ENCODE results near the gene FLT4. TPM values are rescaled to one million over a fixed set of nuclear protein-coding genes. Genes with fewer than 3 reads are reported as not detected.
A peak's percentile ranks its signal among the peaks of the same experiment; 100 is the strongest.

The FLT4 gene
- total and polyA plus RNA-seq, 9 of the 15 experiments (the other 6 are each of a cell fraction or from before 2014, with no cell fraction given): 0.01 to 0.42 (median 0.14) TPM; not detected in 2

DNA sequence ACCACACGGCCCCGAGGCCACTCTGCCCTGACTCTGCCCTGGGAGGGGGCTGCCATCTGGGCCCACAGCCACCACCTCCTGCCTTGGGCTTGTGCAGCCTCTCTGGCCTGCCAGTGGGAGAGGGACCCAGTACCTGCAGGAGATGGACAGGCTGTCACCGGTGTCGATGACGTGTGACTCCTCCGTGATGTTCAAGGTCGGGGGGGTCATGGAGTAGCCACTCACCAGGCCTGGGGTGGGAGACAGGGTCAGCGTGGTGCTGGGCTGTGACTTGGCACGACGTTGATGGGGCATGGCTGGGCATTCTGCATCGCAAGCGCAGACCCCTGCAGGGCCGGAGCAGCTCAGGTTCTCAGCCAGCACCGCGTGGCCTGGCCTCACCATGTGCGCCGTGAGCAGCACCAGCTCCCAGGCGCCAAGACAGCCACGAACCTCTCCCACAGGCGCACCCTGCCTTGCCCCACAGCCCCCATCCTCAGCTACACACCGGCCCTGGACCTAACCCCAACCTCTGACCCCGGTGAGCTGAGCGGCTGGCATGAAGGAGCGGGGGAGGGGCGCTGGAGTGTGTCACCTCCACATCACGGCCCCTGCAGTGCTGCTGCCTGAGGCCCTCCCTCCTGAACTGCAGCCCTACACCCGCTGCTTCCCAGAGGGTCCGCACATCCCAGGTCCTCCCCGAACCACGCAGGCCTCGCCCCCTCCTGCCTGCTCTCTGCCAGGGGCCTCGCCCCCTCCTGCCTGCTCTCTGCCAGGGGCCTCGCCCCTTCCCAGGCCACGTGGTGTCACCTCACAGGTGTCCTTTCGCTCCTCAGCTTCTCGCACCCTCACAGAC is 17.6 kb downstream of the FLT4 start:
- H3K9me3 ChIP-seq (replicated peaks; ENCODE audit: control insufficient read depth, insufficient read depth, low read depth, low read length): no peaks in the 10 kb centered on the region
- H3K9me1 ChIP-seq (ENCODE audit: control insufficient read depth, insufficient read depth, low read length): no peaks in the 10 kb centered on the region
- TF ChIP-seq HMG20A (CRISPR knock-in tag; conservative IDR thresholded peaks at IDR 0.05) (no peak), NFRKB (IDR thresholded peaks at IDR 0.05; ENCODE audit: low read depth) (no peak)
- CTCF ChIA-PET (ENCODE audit: low intra/inter-chr PET ratio): no interaction called here
- no peak for DNase-seq (ENCODE audit: extremely low read depth in 1 of 4, low spot score in 3 of 4)
- no peaks in the 10 kb centered on the region for H3K79me2 ChIP-seq (ENCODE audit: control insufficient read depth, insufficient read depth, low read length)
- H3K27me3 ChIP-seq (ENCODE audit: control insufficient read depth in 2 of 2, insufficient read depth in 2 of 2, low read length in 2 of 2): peaks cover 17 to 67% of the 10 kb centered on the region in 2 experiments; a peak in 4 of 5 replicates
- H2AFZ ChIP-seq (ENCODE audit: low read depth, low read length): no peak overlapping the region
- no peak for FAIRE-seq
- H3K4me3 ChIP-seq: no peak overlapping the region
- H3K27ac ChIP-seq (ENCODE audit: extremely low read depth, low read depth, low read length): no peak overlapping the region
- ATAC-seq: no peak
- no peaks in the 10 kb centered on the region for H3K36me3 ChIP-seq (ENCODE audit: control insufficient read depth, insufficient read depth, low read length)
- H3K4me1 ChIP-seq (replicated peaks in 1 of 2; ENCODE audit: control insufficient read depth in 2 of 2, insufficient read depth in 2 of 2, low read length in 2 of 2): peaks cover 0 to 50% of the 10 kb centered on the region in 2 experiments; a peak in 2 of 5 replicates
- intact Hi-C loops (cut with micrococcal nuclease): no loop called here
- peaks cover 6% of the 10 kb centered on the region for H4K20me1 ChIP-seq (replicated peaks; ENCODE audit: control insufficient read depth, insufficient read depth, low read length)
- in situ Hi-C loops (cut with MboI): no loop called here
- WGBS (ENCODE audit: insufficient coverage, low coverage, missing lambda C conversion rate): 38% methylated on average over 28 of the region's 36 CpGs
- H3K9ac ChIP-seq (ENCODE audit: insufficient read depth in 1 of 2, low read depth in 2 of 2, low read length in 2 of 2): peak overlapping the region in 1 of 2 experiments; percentile 35; a peak in 1 of 4 replicates
- POLR2A ChIA-PET: interaction anchor here (0.7 kb wide), 1 partner anchor 10 kb away, joined by 4 read pairs; no protein-coding TSS in a partner anchor
- BruUV-seq (replicated peaks): no TSS peak
- H3K4me2 ChIP-seq (ENCODE audit: insufficient read depth, low read length): no peak overlapping the region

DNA sequence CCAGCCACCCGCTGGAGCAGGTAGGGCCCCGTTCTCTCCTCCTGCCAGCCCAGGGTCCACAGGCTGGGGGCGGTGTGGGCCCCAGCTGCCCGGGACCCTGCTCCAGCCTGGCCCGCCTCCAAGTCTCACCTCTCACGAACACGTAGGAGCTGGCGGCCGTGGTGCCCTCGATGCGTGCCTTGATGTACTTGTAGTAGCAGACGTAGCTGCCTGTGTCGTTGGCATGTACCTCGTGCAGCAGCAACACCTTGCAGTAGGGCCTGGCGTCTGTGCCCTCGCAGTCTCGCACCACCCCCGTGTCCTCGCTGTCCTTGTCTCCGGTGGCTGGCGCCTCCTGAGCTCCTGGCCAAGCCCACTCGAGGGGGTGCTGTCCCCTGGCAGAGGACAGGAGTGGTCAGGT is 19.0 kb downstream of the FLT4 start:
- ChIA-PET CTCF (ENCODE audit: low intra/inter-chr PET ratio) (interaction anchor here (0.6 kb wide), 1 partner anchor 86 kb away, joined by 3 read pairs; no protein-coding TSS in a partner anchor), POLR2A (no interaction called here)
- no peak overlapping the region for H3K27ac ChIP-seq (ENCODE audit: extremely low read depth, low read depth, low read length)
- TF ChIP-seq ZBED1 (IDR thresholded peaks at IDR 0.05) (no peak), HNRNPLL (IDR thresholded peaks at IDR 0.05; ENCODE audit: low read depth, low read length, poor library complexity, severe bottlenecking) (no peak), PHTF2 (CRISPR knock-in tag; IDR thresholded peaks at IDR 0.05) (no peak)
- TF ChIP-seq, protein P1, sequence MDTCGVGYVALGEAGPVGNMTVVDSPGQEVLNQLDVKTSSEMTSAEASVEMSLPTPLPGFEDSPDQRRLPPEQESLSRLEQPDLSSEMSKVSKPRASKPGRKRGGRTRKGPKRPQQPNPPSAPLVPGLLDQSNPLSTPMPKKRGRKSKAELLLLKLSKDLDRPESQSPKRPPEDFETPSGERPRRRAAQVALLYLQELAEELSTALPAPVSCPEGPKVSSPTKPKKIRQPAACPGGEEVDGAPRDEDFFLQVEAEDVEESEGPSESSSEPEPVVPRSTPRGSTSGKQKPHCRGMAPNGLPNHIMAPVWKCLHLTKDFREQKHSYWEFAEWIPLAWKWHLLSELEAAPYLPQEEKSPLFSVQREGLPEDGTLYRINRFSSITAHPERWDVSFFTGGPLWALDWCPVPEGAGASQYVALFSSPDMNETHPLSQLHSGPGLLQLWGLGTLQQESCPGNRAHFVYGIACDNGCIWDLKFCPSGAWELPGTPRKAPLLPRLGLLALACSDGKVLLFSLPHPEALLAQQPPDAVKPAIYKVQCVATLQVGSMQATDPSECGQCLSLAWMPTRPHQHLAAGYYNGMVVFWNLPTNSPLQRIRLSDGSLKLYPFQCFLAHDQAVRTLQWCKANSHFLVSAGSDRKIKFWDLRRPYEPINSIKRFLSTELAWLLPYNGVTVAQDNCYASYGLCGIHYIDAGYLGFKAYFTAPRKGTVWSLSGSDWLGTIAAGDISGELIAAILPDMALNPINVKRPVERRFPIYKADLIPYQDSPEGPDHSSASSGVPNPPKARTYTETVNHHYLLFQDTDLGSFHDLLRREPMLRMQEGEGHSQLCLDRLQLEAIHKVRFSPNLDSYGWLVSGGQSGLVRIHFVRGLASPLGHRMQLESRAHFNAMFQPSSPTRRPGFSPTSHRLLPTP (IDR thresholded peaks at IDR 0.05; ENCODE audit: borderline replicate concordance, extremely low read depth, insufficient read length): no peak
- H3K9me1 ChIP-seq (ENCODE audit: control insufficient read depth, insufficient read depth, low read length): no peaks in the 10 kb centered on the region
- in situ Hi-C loops (cut with MboI): no loop called here
- WGBS (ENCODE audit: insufficient coverage, low coverage, missing lambda C conversion rate): 23% methylated on average over 17 of the region's 22 CpGs
- FAIRE-seq (no peak), ATAC-seq (no peak), DNase-seq (ENCODE audit: extremely low read depth in 1 of 4, low spot score in 3 of 4) (no peak)
- no peak overlapping the region for H3K4me3 ChIP-seq
- no peaks in the 10 kb centered on the region for H3K79me2 ChIP-seq (ENCODE audit: control insufficient read depth, insufficient read depth, low read length)
- H3K9ac ChIP-seq (ENCODE audit: insufficient read depth in 1 of 2, low read depth in 2 of 2, low read length in 2 of 2): no peak overlapping the region
- intact Hi-C loops (cut with micrococcal nuclease): no loop called here
- no peaks in the 10 kb centered on the region for H3K9me3 ChIP-seq (replicated peaks; ENCODE audit: control insufficient read depth, insufficient read depth, low read depth, low read length)
- no peaks in the 10 kb centered on the region for H3K36me3 ChIP-seq (ENCODE audit: control insufficient read depth, insufficient read depth, low read length)
- H4K20me1 ChIP-seq (replicated peaks; ENCODE audit: control insufficient read depth, insufficient read depth, low read length): peaks cover 6% of the 10 kb centered on the region
- BruUV-seq (replicated peaks): no TSS peak
- peaks cover 0 to 56% of the 10 kb centered on the region in 2 experiments; a peak in 2 of 5 replicates for H3K4me1 ChIP-seq (replicated peaks in 1 of 2; ENCODE audit: control insufficient read depth in 2 of 2, insufficient read depth in 2 of 2, low read length in 2 of 2)
- H3K27me3 ChIP-seq (ENCODE audit: control insufficient read depth in 2 of 2, insufficient read depth in 2 of 2, low read length in 2 of 2): peaks cover 17 to 77% of the 10 kb centered on the region in 2 experiments; a peak in 4 of 5 replicates
- no peak overlapping the region for H3K4me2 ChIP-seq (ENCODE audit: insufficient read depth, low read length)
- no peak overlapping the region for H2AFZ ChIP-seq (ENCODE audit: low read depth, low read length)
